HCT116 (cell line): ENCODE measurements around the gene MYH10. TPM values are rescaled to one million over a fixed set of nuclear protein-coding genes. Genes with fewer than 3 reads are reported as not detected.
A peak's percentile ranks its signal among the peaks of the same experiment; 100 is the strongest.

Experiments
- ATAC-seq: fragments of 200-7000 bp; cut with Tn5 transposase; 2 replicates; pipeline ENCODE4 v1.9.1; 2020; ENCODE audit warnings: mild to moderate bottlenecking, moderate library complexity
- BruUV-seq: library from RNA; stranded (reverse); fragments of 400-500 nt; replicated peaks from 2 replicates; lab custom pipeline; 2021; lab: Mats Ljungman, UMichigan
- CTCF ChIA-PET: fragments of 300-600 bp; sonication (Branson Sonifier 250); formaldehyde crosslinking; loops from one replicate; lab custom pipeline; 2021; ENCODE audit warnings: antibody characterized with exemption; lab: Charles Lee
- POLR2A ChIA-PET: fragments of 300-600, 350-600 bp; sonication (Branson Sonifier 250); formaldehyde crosslinking; loops from one replicate; lab custom pipeline; 2021; ENCODE audit warnings: antibody characterized with exemption; lab: Charles Lee
- RAD21 ChIA-PET, 2 experiments: fragments of 300-600 bp; sonication (Branson Sonifier 250); formaldehyde crosslinking; loops; one replicate each; lab custom pipeline; 2023; ENCODE audit warnings: low total read pairs in 2 of 2; ENCODE audit not compliant: uncharacterized antibody in 2 of 2, unreplicated experiment in 2 of 2, low non-redundant PET in 1 of 2; lab: Charles Lee
- DNase-seq: peaks from one replicate; pipeline ENCODE4 v3.0.0-alpha.2; 2010; ENCODE audit warnings: low read depth, low spot score
- H2AFZ ChIP-seq: fragments of 200-600 bp; shearing (Covaris generic), sonication (generic); 2 replicates; pipeline ENCODE4 v1.6.1; 2017; ENCODE audit warnings: low read depth, mixed run types, mixed read lengths, antibody characterized with exemption, low read length; ENCODE audit not compliant: poor library complexity, severe bottlenecking
- H3K27ac ChIP-seq: 2 replicates; pipeline ENCODE4 v1.5.1; 2012; ENCODE audit warnings: low read depth, low read length
- H3K27me3 ChIP-seq: fragments of 200-600 bp; sonication (generic); 2 replicates; pipeline ENCODE4 v1.6.1; 2016; ENCODE audit warnings: mixed run types, low read length, mixed read lengths; ENCODE audit not compliant: insufficient read depth
- H3K36me3 ChIP-seq, 2 experiments: fragments of 200-500 bp in 1 of 2; fragments of 200-600 bp in 1 of 2; sonication (Bioruptor generic) in 1 of 2; sonication (generic) in 1 of 2; 2 replicates each; pipeline versions ENCODE4 v1.5.1 to v1.6.1; 2014 to 2016; ENCODE audit warnings: low read length in 2 of 2, inconsistent platforms in 1 of 2, mixed read lengths in 1 of 2, mixed run types in 1 of 2; ENCODE audit not compliant: insufficient read depth in 2 of 2, control insufficient read depth in 1 of 2
- H3K4me1 ChIP-seq, 2 experiments: fragments of 200-600 bp in 1 of 2; sonication (generic) in 1 of 2; 2 replicates each; pipeline versions ENCODE4 v1.5.1 to v1.6.1; 2012 to 2017; ENCODE audit warnings: low read length in 2 of 2, inconsistent platforms in 1 of 2, mild to moderate bottlenecking in 1 of 2, mixed read lengths in 1 of 2, mixed run types in 1 of 2, moderate library complexity in 1 of 2; ENCODE audit not compliant: insufficient read depth in 2 of 2, control insufficient read depth in 1 of 2
- H3K4me2 ChIP-seq: fragments of 200-600 bp; sonication (generic); 2 replicates; pipeline ENCODE4 v1.6.1; 2017; ENCODE audit warnings: mixed run types, low read length, mixed read lengths
- H3K4me3 ChIP-seq, 2 experiments: fragments of 200-600 bp in 1 of 2; sonication (generic) in 1 of 2; replicated peaks in 1 of 2; 2 replicates each; pipeline ENCODE4 v1.5.1; 2011 to 2016; ENCODE audit warnings: low read length in 2 of 2, control low read depth in 1 of 2, low read depth in 1 of 2, mild to moderate bottlenecking in 1 of 2, mixed read lengths in 1 of 2, mixed run types in 1 of 2
- H3K79me2 ChIP-seq: fragments of 200-600 bp; sonication (generic); 2 replicates; pipeline ENCODE4 v1.6.1; 2017; ENCODE audit warnings: mild to moderate bottlenecking, mixed run types, low read length, moderate library complexity, mixed read lengths; ENCODE audit not compliant: insufficient read depth
- H3K9ac ChIP-seq: fragments of 200-600 bp; sonication (generic); 2 replicates; pipeline ENCODE4 v1.6.1; 2016; ENCODE audit warnings: low read length, mixed read lengths
- H3K9me2 ChIP-seq: fragments of 200-600 bp; sonication (generic), shearing (Covaris generic); 2 replicates; pipeline ENCODE4 v1.6.1; 2017; ENCODE audit warnings: mixed run types, mild to moderate bottlenecking, moderate library complexity; ENCODE audit not compliant: insufficient read depth
- H3K9me3 ChIP-seq, 2 experiments: fragments of 200-500 bp in 1 of 2; fragments of 200-600 bp in 1 of 2; sonication (Bioruptor generic) in 1 of 2; sonication (generic) in 1 of 2; 2 replicates each; pipeline ENCODE4 v1.6.1; 2014 to 2017; ENCODE audit warnings: low read length in 2 of 2, mixed read lengths in 2 of 2, inconsistent platforms in 1 of 2, low read depth in 1 of 2, mild to moderate bottlenecking in 1 of 2, mixed run types in 1 of 2, moderate library complexity in 1 of 2; ENCODE audit not compliant: control insufficient read depth in 1 of 2, insufficient read depth in 1 of 2
- H4K20me1 ChIP-seq: fragments of 200-600 bp; sonication (generic), shearing (Covaris generic); 2 replicates; pipeline ENCODE4 v1.6.1; 2017; ENCODE audit warnings: mixed run types, mild to moderate bottlenecking, moderate library complexity; ENCODE audit not compliant: insufficient read depth
- CBX3 ChIP-seq: IDR thresholded peaks from 2 replicates; pipeline ENCODE4 v1.6.1; 2012; ENCODE audit warnings: low read depth
- CEBPB ChIP-seq: IDR thresholded peaks from 2 replicates; pipeline ENCODE4 v1.6.1; 2012; ENCODE audit warnings: low read depth
- EZH2 ChIP-seq: fragments of 200-600 bp; sonication (generic); IDR thresholded peaks from 2 replicates; pipeline ENCODE4 v1.6.1; 2017; ENCODE audit warnings: antibody characterized with exemption, mixed run types
- JUND ChIP-seq: IDR thresholded peaks from 2 replicates; pipeline ENCODE4 v1.6.1; 2012
- POLR2A ChIP-seq: IDR thresholded peaks from 2 replicates; pipeline ENCODE4 v1.7.0; 2011; ENCODE audit warnings: borderline replicate concordance; ENCODE audit not compliant: insufficient read depth, insufficient read length; ENCODE audit errors: extremely low read depth
- POLR2AphosphoS5 ChIP-seq: IDR thresholded peaks from 2 replicates; pipeline ENCODE4 v1.6.1; 2011; ENCODE audit warnings: mild to moderate bottlenecking, low read depth, low read length, moderate library complexity
- RAD21 ChIP-seq: IDR thresholded peaks from 2 replicates; pipeline ENCODE4 v1.6.1; 2012; ENCODE audit warnings: low read depth, mild to moderate bottlenecking
- SIN3A ChIP-seq: IDR thresholded peaks from 2 replicates; pipeline ENCODE4 v1.6.1; 2012; ENCODE audit warnings: low read depth
- SP1 ChIP-seq: IDR thresholded peaks from 2 replicates; pipeline ENCODE4 v1.6.1; 2012; ENCODE audit warnings: low read depth
- SRF ChIP-seq: IDR thresholded peaks from 2 replicates; pipeline ENCODE4 v1.6.1; 2012; ENCODE audit warnings: low read depth
- TCF7L2 ChIP-seq: IDR thresholded peaks from 2 replicates; pipeline ENCODE4 v1.7.0; 2011; ENCODE audit warnings: borderline replicate concordance, inconsistent platforms; ENCODE audit not compliant: insufficient read depth, insufficient read length; ENCODE audit errors: extremely low read depth
- YY1 ChIP-seq: IDR thresholded peaks from 2 replicates; pipeline ENCODE4 v1.6.1; 2011; ENCODE audit warnings: low read length, low read depth, moderate library complexity, mild to moderate bottlenecking; ENCODE audit not compliant: insufficient replicate concordance; ENCODE audit errors: extremely low read depth
- ZFX ChIP-seq: fragments of 450-650 bp; IDR thresholded peaks from 2 replicates; pipeline ENCODE4 v1.6.1; 2017
- ZNF274 ChIP-seq: fragments of 200-500 bp; sonication (Bioruptor generic); IDR thresholded peaks from 2 replicates; pipeline ENCODE4 v1.6.1; 2014; ENCODE audit warnings: mild to moderate bottlenecking, low read depth, low read length, inconsistent platforms
- intact Hi-C: fragments of 100-400 bp; cut with micrococcal nuclease; formaldehyde crosslinking; loops from 2 replicates; pipeline ENCODE4 v1.10.0; 2022
- total RNA-seq: library from RNA; stranded (reverse); gene quantifications from one replicate; pipeline ENCODE4 v1.2.1, GENCODE V29; 2021; ENCODE audit not compliant: unreplicated experiment
- TF ChIP-seq, protein P1 (sequence below): IDR thresholded peaks from 2 replicates; pipeline ENCODE4 v1.6.1; 2011; ENCODE audit warnings: mild to moderate bottlenecking, low read length, moderate library complexity; ENCODE audit not compliant: insufficient replicate concordance; ENCODE audit errors: extremely low read depth
- TF ChIP-seq, protein P2 (sequence below): IDR thresholded peaks from 2 replicates; pipeline ENCODE4 v1.6.1; 2012
- TF ChIP-seq, protein P3 (sequence below): IDR thresholded peaks from 2 replicates; pipeline ENCODE4 v1.6.1; 2012; ENCODE audit warnings: low read depth
- TF ChIP-seq, protein P4 (sequence below): IDR thresholded peaks from 2 replicates; pipeline ENCODE4 v1.6.1; 2012

The MYH10 gene
- total RNA-seq, 1 experiment from 2014 or later = 39.2 TPM

DNA sequence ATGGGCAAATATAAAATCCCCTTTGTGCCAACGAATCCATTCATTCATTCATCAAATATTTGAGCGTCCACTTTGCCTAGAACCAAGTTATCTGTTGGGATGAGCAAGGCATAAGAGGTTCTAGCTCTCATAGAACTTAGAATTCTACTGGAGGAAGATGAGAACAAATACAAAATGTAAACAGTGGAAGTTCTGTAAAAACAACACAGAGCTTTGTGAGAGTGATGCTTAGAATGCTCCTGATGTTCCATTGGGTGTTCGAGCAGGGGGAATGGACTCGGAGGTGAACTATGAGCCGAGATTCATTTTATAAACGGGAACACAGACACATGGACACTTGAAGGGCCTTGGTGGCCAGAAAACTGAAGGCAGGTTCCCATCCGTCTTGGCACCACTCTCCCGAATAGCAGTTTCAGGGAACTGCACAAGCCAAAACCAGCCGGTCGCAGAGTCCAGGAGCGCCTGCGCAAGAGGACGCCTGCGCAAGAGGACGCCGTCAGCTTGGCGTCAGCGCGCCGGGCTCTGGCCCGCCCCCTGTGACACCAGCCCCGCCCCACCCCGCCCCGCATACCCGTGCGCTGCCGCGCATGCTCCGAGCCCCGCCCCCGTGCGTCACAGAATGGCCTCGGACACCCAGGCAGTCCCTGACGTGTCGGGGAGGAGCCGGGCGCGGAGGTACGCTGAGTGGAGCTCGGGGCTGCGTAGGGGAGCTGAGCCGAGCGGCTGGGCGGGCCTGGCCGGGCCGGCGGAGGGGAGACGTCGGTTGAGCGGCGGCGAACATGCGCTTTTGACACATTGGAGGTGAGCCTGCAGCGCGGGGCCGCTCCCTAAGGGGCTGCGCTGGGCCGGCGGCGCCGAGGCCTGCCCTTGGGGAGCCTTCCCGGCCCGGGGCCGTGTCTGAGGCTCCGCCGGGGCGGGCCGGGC, 195.0 kb downstream of the MYH10 start, which contains the start of gene NDEL1:
NDEL1 (plus strand) TSS at position 640 of the 924 bp plus-strand sequence. CDS start 8,388 bp downstream, outside the sequence.
- peaks cover 0 to 7% of the 10 kb centered on the region in 2 experiments; a peak in 2 of 4 replicates for H3K36me3 ChIP-seq
- peak; percentile 92 for DNase-seq
- no peaks in the 10 kb centered on the region for H3K9me2 ChIP-seq
- POLR2A ChIA-PET = interaction anchor here (0.6 to 1.8 kb wide), 12 partner anchors 11 to 350 kb away, joined by 3 to 14 read pairs (median 4); partner anchors contain the start of genes AURKB and MYH10
- peaks cover 4% of the 10 kb centered on the region; the same call in 1 of the 2 replicates for H4K20me1 ChIP-seq
- peaks cover 6 to 20% of the 10 kb centered on the region in 2 experiments for H3K4me1 ChIP-seq
- peak within 1 kb of the TSS; percentile 71 to 94 for H3K4me3 ChIP-seq
- RAD21 ChIA-PET = interaction anchor here (0.7 to 1.0 kb wide), 3 partner anchors 26 to 310 kb away, joined by 3 to 6 read pairs (median 3); no protein-coding TSS in a partner anchor
- intact Hi-C loops = loop anchor here (1.0 to 5.0 kb wide), 2 partner anchors 52 to 197 kb away; partner anchors contain the start of genes MYH10 and RPL26
- no peak within 1 kb of the TSS for H2AFZ ChIP-seq
- H3K9me3 ChIP-seq = no peaks in the 10 kb centered on the region
- no peaks in the 10 kb centered on the region for H3K27me3 ChIP-seq
- BruUV-seq = TSS peak; percentile 99
- peaks cover 45% of the 10 kb centered on the region for H3K79me2 ChIP-seq
- CTCF ChIA-PET = interaction anchor here (1.2 to 2.6 kb wide), 3 partner anchors 26 to 350 kb away, joined by 3 to 16 read pairs (median 6); no protein-coding TSS in a partner anchor
- peak; percentile 98 for ATAC-seq
- peak within 1 kb of the TSS; percentile 98 for H3K9ac ChIP-seq
- H3K27ac ChIP-seq = peak within 1 kb of the TSS; percentile 94
- H3K4me2 ChIP-seq = peak within 1 kb of the TSS; percentile 80
- TF ChIP-seq SRF = no peak
- TF ChIP-seq, protein P1, sequence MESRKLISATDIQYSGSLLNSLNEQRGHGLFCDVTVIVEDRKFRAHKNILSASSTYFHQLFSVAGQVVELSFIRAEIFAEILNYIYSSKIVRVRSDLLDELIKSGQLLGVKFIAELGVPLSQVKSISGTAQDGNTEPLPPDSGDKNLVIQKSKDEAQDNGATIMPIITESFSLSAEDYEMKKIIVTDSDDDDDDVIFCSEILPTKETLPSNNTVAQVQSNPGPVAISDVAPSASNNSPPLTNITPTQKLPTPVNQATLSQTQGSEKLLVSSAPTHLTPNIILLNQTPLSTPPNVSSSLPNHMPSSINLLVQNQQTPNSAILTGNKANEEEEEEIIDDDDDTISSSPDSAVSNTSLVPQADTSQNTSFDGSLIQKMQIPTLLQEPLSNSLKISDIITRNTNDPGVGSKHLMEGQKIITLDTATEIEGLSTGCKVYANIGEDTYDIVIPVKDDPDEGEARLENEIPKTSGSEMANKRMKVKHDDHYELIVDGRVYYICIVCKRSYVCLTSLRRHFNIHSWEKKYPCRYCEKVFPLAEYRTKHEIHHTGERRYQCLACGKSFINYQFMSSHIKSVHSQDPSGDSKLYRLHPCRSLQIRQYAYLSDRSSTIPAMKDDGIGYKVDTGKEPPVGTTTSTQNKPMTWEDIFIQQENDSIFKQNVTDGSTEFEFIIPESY = no peak
- TF ChIP-seq CEBPB = no peak
- TF ChIP-seq, protein P2, sequence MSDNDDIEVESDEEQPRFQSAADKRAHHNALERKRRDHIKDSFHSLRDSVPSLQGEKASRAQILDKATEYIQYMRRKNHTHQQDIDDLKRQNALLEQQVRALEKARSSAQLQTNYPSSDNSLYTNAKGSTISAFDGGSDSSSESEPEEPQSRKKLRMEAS = no peak; the same call in 1 of the 2 replicates
- TF ChIP-seq JUND = no peak
- TF ChIP-seq RAD21 = 0 out of 2 replicates have a peak, but pooled peaks have one; percentile 3
- TF ChIP-seq POLR2AphosphoS5 = peak; percentile 98
- TF ChIP-seq, protein P3, sequence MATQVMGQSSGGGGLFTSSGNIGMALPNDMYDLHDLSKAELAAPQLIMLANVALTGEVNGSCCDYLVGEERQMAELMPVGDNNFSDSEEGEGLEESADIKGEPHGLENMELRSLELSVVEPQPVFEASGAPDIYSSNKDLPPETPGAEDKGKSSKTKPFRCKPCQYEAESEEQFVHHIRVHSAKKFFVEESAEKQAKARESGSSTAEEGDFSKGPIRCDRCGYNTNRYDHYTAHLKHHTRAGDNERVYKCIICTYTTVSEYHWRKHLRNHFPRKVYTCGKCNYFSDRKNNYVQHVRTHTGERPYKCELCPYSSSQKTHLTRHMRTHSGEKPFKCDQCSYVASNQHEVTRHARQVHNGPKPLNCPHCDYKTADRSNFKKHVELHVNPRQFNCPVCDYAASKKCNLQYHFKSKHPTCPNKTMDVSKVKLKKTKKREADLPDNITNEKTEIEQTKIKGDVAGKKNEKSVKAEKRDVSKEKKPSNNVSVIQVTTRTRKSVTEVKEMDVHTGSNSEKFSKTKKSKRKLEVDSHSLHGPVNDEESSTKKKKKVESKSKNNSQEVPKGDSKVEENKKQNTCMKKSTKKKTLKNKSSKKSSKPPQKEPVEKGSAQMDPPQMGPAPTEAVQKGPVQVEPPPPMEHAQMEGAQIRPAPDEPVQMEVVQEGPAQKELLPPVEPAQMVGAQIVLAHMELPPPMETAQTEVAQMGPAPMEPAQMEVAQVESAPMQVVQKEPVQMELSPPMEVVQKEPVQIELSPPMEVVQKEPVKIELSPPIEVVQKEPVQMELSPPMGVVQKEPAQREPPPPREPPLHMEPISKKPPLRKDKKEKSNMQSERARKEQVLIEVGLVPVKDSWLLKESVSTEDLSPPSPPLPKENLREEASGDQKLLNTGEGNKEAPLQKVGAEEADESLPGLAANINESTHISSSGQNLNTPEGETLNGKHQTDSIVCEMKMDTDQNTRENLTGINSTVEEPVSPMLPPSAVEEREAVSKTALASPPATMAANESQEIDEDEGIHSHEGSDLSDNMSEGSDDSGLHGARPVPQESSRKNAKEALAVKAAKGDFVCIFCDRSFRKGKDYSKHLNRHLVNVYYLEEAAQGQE = no peak
- TF ChIP-seq SP1 = no peak
- TF ChIP-seq TCF7L2 = no peak
- TF ChIP-seq, protein P4, sequence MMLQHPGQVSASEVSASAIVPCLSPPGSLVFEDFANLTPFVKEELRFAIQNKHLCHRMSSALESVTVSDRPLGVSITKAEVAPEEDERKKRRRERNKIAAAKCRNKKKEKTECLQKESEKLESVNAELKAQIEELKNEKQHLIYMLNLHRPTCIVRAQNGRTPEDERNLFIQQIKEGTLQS = no peak
- TF ChIP-seq ZNF274 = no peak
- no peak for TF ChIP-seq CBX3
- peak; percentile 40 for TF ChIP-seq YY1
- no peak for TF ChIP-seq EZH2
- TF ChIP-seq ZFX = peak; percentile 98
- TF ChIP-seq POLR2A = peak; percentile 96
- peak; percentile 73 for TF ChIP-seq SIN3A
